Endothelial cell of umbilical vein (primary cell): ENCODE measurements around the gene MESP1. TPM values are rescaled to one million over a fixed set of nuclear protein-coding genes. Genes with fewer than 3 reads are reported as not detected.

ENCODE experiments used
- BruUV-seq: library from RNA; stranded (reverse); fragments of 400-500 nt; replicated peaks from 2 replicates; lab custom pipeline; 2021; lab: Mats Ljungman, UMichigan
- CTCF ChIA-PET: fragments of 300-600, 350-600 bp; sonication (Branson Sonifier 250); formaldehyde crosslinking; loops from one replicate; lab custom pipeline; 2021; ENCODE audit warnings: antibody characterized with exemption, inconsistent platforms; lab: Charles Lee
- POLR2A ChIA-PET: fragments of 300-600, 350-600 bp; sonication (Branson Sonifier 250); formaldehyde crosslinking; loops from one replicate; lab custom pipeline; 2021; ENCODE audit warnings: antibody characterized with exemption, inconsistent platforms; lab: Charles Lee
- DNase-seq: peaks from one replicate; pipeline ENCODE4 v3.0.0-alpha.2; 2011; ENCODE audit warnings: low read depth, low spot score
- FAIRE-seq: peaks from 2 replicates; lab custom pipeline; 2011; peaks lifted over from hg19 to GRCh38; lab: Jason Lieb, UNC
- H2AFZ ChIP-seq: 2 replicates; pipeline ENCODE4 v1.6.0; 2012; ENCODE audit warnings: low read depth, low read length, control low read depth, inconsistent platforms
- H3K27ac ChIP-seq: 2 replicates; pipeline ENCODE4 v1.5.1; 2011; ENCODE audit warnings: low read depth, mild to moderate bottlenecking, control low read depth, low read length, moderate library complexity; ENCODE audit not compliant: insufficient read depth
- H3K27me3 ChIP-seq, 2 experiments: 2 replicates each; pipeline versions ENCODE4 v1.6.0 to v1.6.1; 2011; ENCODE audit warnings: low read length in 2 of 2, mixed read lengths in 1 of 2; ENCODE audit not compliant: control insufficient read depth in 2 of 2, insufficient read depth in 2 of 2
- H3K36me3 ChIP-seq, 2 experiments: 2 replicates in 1 of 2; 3 replicates in 1 of 2; pipeline ENCODE4 v1.5.1; 2011; ENCODE audit warnings: low read length in 2 of 2, mild to moderate bottlenecking in 1 of 2, moderate library complexity in 1 of 2; ENCODE audit not compliant: control insufficient read depth in 2 of 2, insufficient read depth in 2 of 2; ENCODE audit errors: extremely low read depth in 1 of 2
- H3K4me1 ChIP-seq: 3 replicates; pipeline ENCODE4 v1.5.1; 2011; ENCODE audit warnings: mild to moderate bottlenecking, low read length; ENCODE audit not compliant: control insufficient read depth, insufficient read depth; ENCODE audit errors: extremely low read depth
- H3K4me2 ChIP-seq: 2 replicates; pipeline ENCODE4 v1.6.1; 2011; ENCODE audit warnings: low read length, control low read depth, mixed read lengths; ENCODE audit not compliant: insufficient read depth
- H3K4me3 ChIP-seq, 3 experiments: fragments of 200-600 bp in 1 of 3; sonication (generic), shearing (Covaris generic) in 1 of 3; replicated peaks in 1 of 3; 2 replicates each; pipeline ENCODE4 v1.5.1; 2011 to 2016; ENCODE audit warnings: control low read depth in 3 of 3, low read length in 3 of 3, mild to moderate bottlenecking in 2 of 3, inconsistent platforms in 1 of 3, low read depth in 1 of 3, moderate library complexity in 1 of 3; ENCODE audit not compliant: insufficient read depth in 1 of 3
- H3K79me2 ChIP-seq: 2 replicates; pipeline ENCODE4 v1.6.0; 2012; ENCODE audit warnings: low read length, inconsistent platforms; ENCODE audit not compliant: control insufficient read depth, insufficient read depth
- H3K9ac ChIP-seq: replicated peaks from 2 replicates; pipeline ENCODE3; 2011; ENCODE audit warnings: low read length, control low read depth; ENCODE audit not compliant: insufficient read depth; ENCODE audit errors: extremely low read depth
- H3K9me1 ChIP-seq: replicated peaks from 3 replicates; pipeline ENCODE4 v1.6.0; 2011; ENCODE audit warnings: mild to moderate bottlenecking, low read length; ENCODE audit not compliant: control insufficient read depth, insufficient read depth; ENCODE audit errors: extremely low read depth
- H3K9me3 ChIP-seq: replicated peaks from 2 replicates; pipeline ENCODE4 v1.5.1; 2012; ENCODE audit warnings: low read length, inconsistent platforms; ENCODE audit not compliant: control insufficient read depth, insufficient read depth
- H4K20me1 ChIP-seq: replicated peaks from 2 replicates; pipeline ENCODE3; 2011; ENCODE audit warnings: mild to moderate bottlenecking, low read length; ENCODE audit not compliant: control insufficient read depth, insufficient read depth; ENCODE audit errors: extremely low read depth
- EZH2 ChIP-seq: IDR thresholded peaks from 2 replicates; pipeline ENCODE4 v1.6.1; 2012; ENCODE audit warnings: borderline replicate concordance, low read depth, mild to moderate bottlenecking, moderate library complexity, low read length, inconsistent platforms; ENCODE audit not compliant: severe bottlenecking
- FOS ChIP-seq: IDR thresholded peaks from 2 replicates; pipeline ENCODE4 v1.6.1; 2011; ENCODE audit warnings: mild to moderate bottlenecking, low read length, moderate library complexity, borderline replicate concordance; ENCODE audit not compliant: insufficient read depth
- GATA2 ChIP-seq: IDR thresholded peaks from 2 replicates; pipeline ENCODE4 v1.7.0; 2011; ENCODE audit warnings: low read depth, mild to moderate bottlenecking, moderate library complexity, mixed read lengths, low read length; ENCODE audit not compliant: insufficient read length, insufficient read depth
- JUN ChIP-seq: IDR thresholded peaks from 2 replicates; pipeline ENCODE4 v1.6.1; 2011; ENCODE audit warnings: borderline replicate concordance, low read depth; ENCODE audit not compliant: insufficient read length, insufficient read depth
- MYC ChIP-seq: IDR thresholded peaks from one replicate; pipeline ENCODE4 v1.6.1; 2011; ENCODE audit warnings: mild to moderate bottlenecking, low read depth, low read length
- POLR2A ChIP-seq: IDR thresholded peaks from 2 replicates; pipeline ENCODE4 v1.6.1; 2012; ENCODE audit warnings: low read depth, mild to moderate bottlenecking, control low read depth, low read length
- POLR2AphosphoS5 ChIP-seq: IDR thresholded peaks from 2 replicates; pipeline ENCODE4 v1.6.1; 2012; ENCODE audit warnings: low read depth, mild to moderate bottlenecking, control low read depth, low read length, moderate library complexity; ENCODE audit not compliant: insufficient read depth
- dilution Hi-C: fragments of 300-500 bp; cut with MboI; formaldehyde crosslinking; loops from one replicate; pipeline ENCODE4 v1.15.0; 2019; ENCODE audit warnings: low sequenced_read_pairs; ENCODE audit not compliant: extremely low pct_ligation_motif_present
- intact Hi-C: fragments of 100-400 bp; cut with micrococcal nuclease; formaldehyde crosslinking; loops from one replicate; pipeline ENCODE4 v1.10.0; 2022
- polyA plus RNA-seq, 4 experiments: library from polyadenylated mRNA; depleted of rRNA in 3 of 4; stranded (reverse) in 3 of 4; unstranded in 1 of 4; fragments of >200 nt; gene quantifications; 2 replicates each; pipeline versions ENCODE4 v1.2.1 to v1.2.3, GENCODE V29; 2011 to 2012; ENCODE audit warnings: missing spikeins in 1 of 4
- total RNA-seq: library from RNA; stranded (reverse); gene quantifications from 2 replicates; pipeline ENCODE4 v1.2.3, GENCODE V29; 2021
- TF ChIP-seq, protein P1 (sequence below), 2 donors: IDR thresholded peaks; 1 replicate in 1 of 2; 2 replicates in 1 of 2; pipeline ENCODE4 v1.5.1; 2011; ENCODE audit warnings: low read length in 2 of 2, mild to moderate bottlenecking in 2 of 2, moderate library complexity in 2 of 2, control low read depth in 1 of 2, inconsistent platforms in 1 of 2, low read depth in 1 of 2; ENCODE audit not compliant: insufficient read depth in 1 of 2; ENCODE audit errors: extremely low read depth in 1 of 2
- TF ChIP-seq, protein P2 (sequence below): IDR thresholded peaks from 2 replicates; pipeline ENCODE4 v1.6.1; 2011; ENCODE audit not compliant: insufficient read depth, insufficient read length

Gene MESP1
- total and polyA plus RNA-seq, 2 donors (not counting 3 experiments of a cell fraction or from before 2014, with no cell fraction given): 0.68 to 1.7 TPM

DNA sequence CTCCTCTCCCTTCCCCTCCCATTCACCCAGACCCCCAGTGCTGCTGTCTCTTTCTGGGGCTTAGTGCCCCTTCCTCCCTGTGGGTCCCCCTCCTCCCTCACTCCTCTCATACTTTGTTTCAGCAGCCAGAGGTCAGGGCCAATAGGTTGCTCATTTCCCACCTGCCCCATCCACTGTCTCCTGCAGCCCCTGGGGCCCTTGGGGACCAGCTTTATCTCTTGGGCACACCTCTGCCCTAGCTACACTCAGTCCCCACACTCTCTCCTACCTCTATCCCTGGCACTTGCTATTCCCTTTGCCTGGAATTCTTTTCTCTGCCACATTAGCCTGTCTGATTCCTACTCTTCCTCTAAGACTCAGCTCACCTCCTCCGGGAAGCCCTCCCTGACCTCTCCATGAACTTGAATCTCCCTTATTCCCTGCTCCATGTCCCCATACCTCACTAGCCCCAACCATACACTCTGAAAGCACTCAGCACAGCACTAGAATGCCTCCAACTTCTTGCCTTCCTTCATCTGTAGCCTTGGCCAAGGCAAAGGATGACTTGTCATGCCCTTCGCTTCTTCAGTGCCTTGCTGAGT lies 49.0 kb upstream of the MESP1 start:
- Histone ChIP-seq H3K4me3 (no peak overlapping the region), H3K9me3 (no peaks in the 10 kb centered on the region), H3K9me1 (no peaks in the 10 kb centered on the region), H3K27ac (no peak overlapping the region), H3K9ac (no peak overlapping the region), H3K36me3 (peaks cover 24 to 52% of the 10 kb centered on the region in 2 experiments), H3K27me3 (no peaks in the 10 kb centered on the region), H3K79me2 (peaks cover 8% of the 10 kb centered on the region), H4K20me1 (no peaks in the 10 kb centered on the region), H2AFZ (no peak overlapping the region), H3K4me2 (no peak overlapping the region), H3K4me1 (peaks cover 30% of the 10 kb centered on the region)
- intact Hi-C loops: no loop called here
- ChIA-PET CTCF (interaction anchor here (1.1 to 3.1 kb wide), 2 partner anchors 39 to 75 kb away, joined by 4 to 12 read pairs; no protein-coding TSS in a partner anchor), POLR2A (no interaction called here)
- no TSS peak for BruUV-seq
- FAIRE-seq (no peak), DNase-seq (no peak)
- dilution Hi-C loops: no loop called here
- TF ChIP-seq MYC (no peak), GATA2 (no peak), POLR2AphosphoS5 (no peak), POLR2A (no peak), EZH2 (no peak), JUN (no peak), FOS (no peak)
- TF ChIP-seq, protein P1, sequence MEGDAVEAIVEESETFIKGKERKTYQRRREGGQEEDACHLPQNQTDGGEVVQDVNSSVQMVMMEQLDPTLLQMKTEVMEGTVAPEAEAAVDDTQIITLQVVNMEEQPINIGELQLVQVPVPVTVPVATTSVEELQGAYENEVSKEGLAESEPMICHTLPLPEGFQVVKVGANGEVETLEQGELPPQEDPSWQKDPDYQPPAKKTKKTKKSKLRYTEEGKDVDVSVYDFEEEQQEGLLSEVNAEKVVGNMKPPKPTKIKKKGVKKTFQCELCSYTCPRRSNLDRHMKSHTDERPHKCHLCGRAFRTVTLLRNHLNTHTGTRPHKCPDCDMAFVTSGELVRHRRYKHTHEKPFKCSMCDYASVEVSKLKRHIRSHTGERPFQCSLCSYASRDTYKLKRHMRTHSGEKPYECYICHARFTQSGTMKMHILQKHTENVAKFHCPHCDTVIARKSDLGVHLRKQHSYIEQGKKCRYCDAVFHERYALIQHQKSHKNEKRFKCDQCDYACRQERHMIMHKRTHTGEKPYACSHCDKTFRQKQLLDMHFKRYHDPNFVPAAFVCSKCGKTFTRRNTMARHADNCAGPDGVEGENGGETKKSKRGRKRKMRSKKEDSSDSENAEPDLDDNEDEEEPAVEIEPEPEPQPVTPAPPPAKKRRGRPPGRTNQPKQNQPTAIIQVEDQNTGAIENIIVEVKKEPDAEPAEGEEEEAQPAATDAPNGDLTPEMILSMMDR (IDR thresholded peaks at IDR 0.05; ENCODE audit: extremely low read depth in 1 of 2, insufficient read depth in 1 of 2, low read depth in 1 of 2, low read length in 2 of 2): no peak
- TF ChIP-seq, protein P2, sequence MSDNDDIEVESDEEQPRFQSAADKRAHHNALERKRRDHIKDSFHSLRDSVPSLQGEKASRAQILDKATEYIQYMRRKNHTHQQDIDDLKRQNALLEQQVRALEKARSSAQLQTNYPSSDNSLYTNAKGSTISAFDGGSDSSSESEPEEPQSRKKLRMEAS: no peak
